Mesodermal cell (in vitro differentiated cells): Measurements from ENCODE around the gene RPL12.

Experiments used
- H3K27ac ChIP-seq: 2 replicates; pipeline ENCODE4 v1.7.0; 2013; ENCODE audit warnings: mild to moderate bottlenecking, low read depth, low read length, moderate library complexity; ENCODE audit not compliant: severe bottlenecking
- H3K36me3 ChIP-seq: 2 replicates; pipeline ENCODE4 v1.7.1; 2013; ENCODE audit warnings: mild to moderate bottlenecking, low read length, moderate library complexity; ENCODE audit not compliant: control insufficient read depth, insufficient read depth
- H3K4me1 ChIP-seq: one replicate; pipeline ENCODE4 v1.7.1; 2013; ENCODE audit warnings: mild to moderate bottlenecking, low read length; ENCODE audit not compliant: insufficient read depth, control insufficient read depth, poor library complexity, severe bottlenecking
- H3K4me3 ChIP-seq: 2 replicates; pipeline ENCODE4 v1.7.0; 2013; ENCODE audit warnings: low read length, control low read depth, mild to moderate bottlenecking; ENCODE audit not compliant: insufficient read depth, poor library complexity, severe bottlenecking; ENCODE audit errors: extremely low read depth
- H3K9me3 ChIP-seq: 2 replicates; pipeline ENCODE4 v1.7.1; 2013; ENCODE audit warnings: mild to moderate bottlenecking, low read length, moderate library complexity; ENCODE audit not compliant: control insufficient read depth
- WGBS, 2 experiments: methylation state at CpG; one replicate each; pipeline ENCODE4 v1.1.5; 2013; ENCODE audit warnings: missing lambda C conversion rate in 2 of 2; ENCODE audit not compliant: insufficient coverage in 2 of 2; 5-methylcytosine and 5-hydroxymethylcytosine counted together

RPL12 gene

DNA sequence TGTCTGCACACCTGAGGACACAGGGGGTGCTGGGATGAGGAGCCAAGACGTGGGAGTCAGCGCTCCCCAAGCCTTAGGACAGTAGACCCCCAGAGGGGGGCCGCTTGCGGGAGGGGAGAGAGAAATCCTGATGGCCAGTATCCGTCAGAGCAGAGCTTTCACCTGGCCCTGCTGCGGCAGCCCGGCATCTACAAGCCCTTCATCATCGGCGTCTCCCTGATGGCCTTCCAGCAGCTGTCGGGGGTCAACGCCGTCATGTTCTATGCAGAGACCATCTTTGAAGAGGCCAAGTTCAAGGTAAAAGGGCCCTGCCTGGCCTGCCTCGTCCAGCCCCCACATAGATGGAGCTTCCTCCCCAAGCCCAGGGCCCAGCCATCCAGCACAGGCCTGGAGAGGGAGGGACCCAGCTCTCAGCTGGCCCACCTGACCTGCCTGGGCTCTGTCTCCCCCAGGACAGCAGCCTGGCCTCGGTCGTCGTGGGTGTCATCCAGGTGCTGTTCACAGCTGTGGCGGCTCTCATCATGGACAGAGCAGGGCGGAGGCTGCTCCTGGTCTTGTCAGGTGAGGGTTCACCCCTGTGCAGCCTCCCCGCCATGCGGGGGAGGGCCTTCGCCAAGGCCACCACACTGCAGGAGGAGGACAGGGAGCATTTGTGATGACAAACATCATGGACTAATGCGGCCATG, 47.6 kb downstream of the RPL12 start:
- Histone ChIP-seq H3K4me1 (peaks cover 4% of the 10 kb centered on the region), H3K27ac (no peak overlapping the region), H3K36me3 (peaks cover 51% of the 10 kb centered on the region), H3K9me3 (no peaks in the 10 kb centered on the region), H3K4me3 (no peak overlapping the region)
- WGBS, 2 experiments: 93% methylated on average over 18 to 21 of the region's 22 CpGs

DNA sequence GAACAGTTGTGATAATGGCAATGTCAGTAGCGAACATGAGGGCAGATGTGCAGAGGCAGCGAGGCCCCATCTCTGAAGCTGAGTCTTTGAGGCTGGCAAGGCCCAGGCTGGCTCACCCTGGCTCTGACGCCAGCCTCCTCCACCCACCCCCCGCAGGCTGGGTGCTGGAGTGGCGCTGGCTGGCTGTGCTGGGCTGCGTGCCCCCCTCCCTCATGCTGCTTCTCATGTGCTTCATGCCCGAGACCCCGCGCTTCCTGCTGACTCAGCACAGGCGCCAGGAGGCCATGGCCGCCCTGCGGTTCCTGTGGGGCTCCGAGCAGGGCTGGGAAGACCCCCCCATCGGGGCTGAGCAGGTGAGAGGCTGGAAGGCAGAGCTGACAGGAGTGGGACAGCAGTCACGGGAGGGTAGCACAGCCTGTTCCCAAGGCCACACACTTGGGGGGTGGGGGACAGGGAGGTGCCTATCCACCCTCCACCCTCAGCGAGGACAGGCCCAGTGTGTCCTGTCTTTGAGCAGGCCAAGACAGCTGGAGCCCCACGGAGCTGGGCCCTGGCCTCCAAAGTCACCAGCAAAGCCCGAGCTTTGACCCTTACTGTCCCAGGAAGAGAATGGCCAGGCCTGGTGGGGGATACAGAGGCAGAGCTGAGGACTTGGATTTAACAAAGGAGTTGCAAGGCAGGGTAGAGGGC, 48.7 kb downstream of the RPL12 start:
- peaks cover 4% of the 10 kb centered on the region for H3K4me1 ChIP-seq

DNA sequence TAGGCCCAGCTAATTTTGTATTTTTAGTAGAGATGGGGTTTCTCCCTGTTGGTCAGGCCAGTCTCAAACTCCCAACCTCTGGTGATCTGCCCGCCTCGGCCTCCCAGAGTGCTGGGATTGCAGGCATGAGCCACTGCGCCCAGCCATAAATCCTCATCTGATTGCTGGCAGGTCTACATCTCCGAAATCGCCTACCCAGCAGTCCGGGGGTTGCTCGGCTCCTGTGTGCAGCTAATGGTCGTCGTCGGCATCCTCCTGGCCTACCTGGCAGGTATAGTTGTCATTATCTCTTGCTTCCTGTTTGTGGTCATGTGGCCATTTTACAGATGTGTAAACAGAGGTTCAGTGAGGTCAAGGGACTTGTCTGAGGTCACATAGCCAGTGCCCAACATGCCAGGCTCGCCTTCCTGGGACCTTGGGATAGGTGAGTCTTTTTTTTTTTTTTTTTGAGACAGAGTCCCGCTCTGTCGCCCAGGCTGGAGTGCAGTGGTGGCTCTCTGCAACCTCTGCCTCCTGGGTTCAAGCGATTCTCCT, 51.4 kb downstream of the RPL12 start:
- Histone ChIP-seq H3K36me3 (peaks cover 35% of the 10 kb centered on the region), H3K27ac (no peak overlapping the region), H3K9me3 (no peaks in the 10 kb centered on the region), H3K4me3 (no peak overlapping the region), H3K4me1 (peaks cover 5% of the 10 kb centered on the region)
- 98% methylated on average over 11 of the region's 14 CpGs for WGBS, 2 experiments

More for the DNA sequence above, 48.7 kb downstream of the RPL12 start:
- no peaks in the 10 kb centered on the region for H3K9me3 ChIP-seq
- H3K36me3 ChIP-seq: peaks cover 45% of the 10 kb centered on the region
- H3K27ac ChIP-seq: no peak overlapping the region
- H3K4me3 ChIP-seq: no peak overlapping the region
- WGBS, 2 experiments: 88 to 94% methylated on average over 13 to 16 of the region's 18 CpGs

DNA sequence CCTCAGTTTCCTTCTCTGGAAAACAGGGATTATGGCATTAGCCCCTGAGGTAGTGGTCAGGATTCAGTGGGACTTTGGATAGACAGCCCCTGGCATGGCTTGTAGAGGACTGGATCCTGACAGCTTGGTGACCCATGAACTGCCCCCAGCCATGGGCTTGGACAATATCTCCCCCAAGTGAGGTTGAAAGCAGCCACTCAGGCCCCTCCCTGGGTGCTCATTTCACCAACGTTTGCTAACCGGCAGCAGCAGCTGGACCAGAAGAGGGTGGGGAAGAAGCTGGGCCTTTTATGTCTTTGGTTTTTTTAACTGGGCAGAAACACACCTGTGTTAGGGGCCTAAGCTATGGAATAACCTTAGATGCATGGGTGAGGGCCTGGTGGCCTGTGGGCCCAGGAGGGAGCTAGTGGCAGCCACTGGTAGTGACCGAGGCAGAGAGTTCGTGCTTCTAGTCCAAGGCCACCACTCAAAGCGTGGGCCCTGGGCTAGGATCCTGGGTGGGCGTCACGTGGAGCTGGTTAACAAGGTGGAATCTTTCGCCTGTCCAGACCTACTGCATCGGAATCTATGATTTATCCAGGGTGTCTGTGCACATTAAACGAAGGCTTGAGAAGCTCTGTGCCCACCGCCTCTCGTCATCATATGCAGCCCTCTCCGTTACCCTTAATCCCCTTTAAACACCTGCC, 52.3 kb downstream of the RPL12 start:
- 92 to 97% methylated on average over 11 to 12 of the region's 13 CpGs for WGBS, 2 experiments
- H3K4me3 ChIP-seq: no peak overlapping the region

DNA sequence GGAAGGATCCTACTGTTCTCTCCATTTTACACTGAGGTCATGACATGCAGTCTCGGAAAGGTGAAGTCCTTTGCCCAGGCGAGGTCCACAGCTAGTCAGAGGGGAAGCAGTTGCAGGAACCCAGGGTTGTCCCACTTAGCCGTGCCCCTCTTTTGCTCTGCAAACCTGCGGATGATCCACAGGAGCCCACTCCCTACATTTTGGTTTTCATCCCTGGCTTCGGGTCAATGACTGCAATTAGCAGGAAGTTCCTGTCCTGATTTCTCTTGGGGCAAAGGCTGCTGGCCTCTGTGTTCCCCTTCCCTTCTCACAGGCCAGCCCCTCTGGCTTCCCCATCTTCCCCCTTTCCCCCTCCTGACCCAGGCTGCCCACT, 52.9 kb downstream of the RPL12 start:
- Histone ChIP-seq H3K27ac (no peak overlapping the region), H3K36me3 (peaks cover 24% of the 10 kb centered on the region), H3K4me1 (peaks cover 5% of the 10 kb centered on the region), H3K9me3 (no peaks in the 10 kb centered on the region), H3K4me3 (peak overlapping the region; percentile 70)
- WGBS, 2 experiments: 47 to 51% methylated on average over 5 of the region's 5 CpGs

More for the DNA sequence above, 52.3 kb downstream of the RPL12 start:
- H3K36me3 ChIP-seq: peaks cover 27% of the 10 kb centered on the region
- H3K4me1 ChIP-seq: peaks cover 5% of the 10 kb centered on the region
- H3K27ac ChIP-seq: no peak overlapping the region
- no peaks in the 10 kb centered on the region for H3K9me3 ChIP-seq
